Neural cell (in vitro differentiated cells): Measurements from ENCODE around the gene SLC25A23. TPM values are rescaled to one million over a fixed set of nuclear protein-coding genes. Genes with fewer than 3 reads are reported as not detected.

Experiments
- H2AFZ ChIP-seq: fragments of 200-600, 300-800 bp; sonication (generic), shearing (Covaris generic); 2 replicates; pipeline ENCODE4 v1.6.0; 2014; ENCODE audit warnings: low read depth, mild to moderate bottlenecking, antibody characterized with exemption, low read length, moderate library complexity
- H3F3A ChIP-seq: fragments of 200-600 bp; shearing (Covaris generic); 2 replicates; pipeline ENCODE4 v1.6.1; 2016; ENCODE audit warnings: mild to moderate bottlenecking, moderate library complexity, mixed read lengths, antibody characterized with exemption, low read length; ENCODE audit not compliant: insufficient read depth, poor library complexity, severe bottlenecking
- H3K27ac ChIP-seq: fragments of 200-600, 300-800 bp; sonication (generic), shearing (Covaris generic); 2 replicates; pipeline ENCODE4 v1.5.1; 2014; ENCODE audit warnings: mild to moderate bottlenecking, low read length, moderate library complexity
- H3K27me3 ChIP-seq: fragments of 300-800, 200-600 bp; sonication (generic), shearing (Covaris generic); 2 replicates; pipeline ENCODE4 v1.6.0; 2014; ENCODE audit warnings: mild to moderate bottlenecking, low read depth, low read length, moderate library complexity; ENCODE audit not compliant: insufficient read depth
- H3K36me3 ChIP-seq: fragments of 300-800, 200-600 bp; sonication (generic), shearing (Covaris generic); 2 replicates; pipeline ENCODE4 v1.5.1; 2014; ENCODE audit warnings: mild to moderate bottlenecking, antibody characterized with exemption, low read length, moderate library complexity; ENCODE audit not compliant: insufficient read depth
- H3K4me2 ChIP-seq: fragments of 300-800, 200-600 bp; sonication (generic), shearing (Covaris generic); 2 replicates; pipeline ENCODE4 v1.6.0; 2014; ENCODE audit warnings: mild to moderate bottlenecking, low read length
- H3K4me3 ChIP-seq: fragments of 300-800, 200-600 bp; sonication (generic), shearing (Covaris generic); 2 replicates; pipeline ENCODE4 v1.5.1; 2014; ENCODE audit warnings: mild to moderate bottlenecking, low read length, moderate library complexity
- H3K79me2 ChIP-seq: fragments of 200-600 bp; shearing (Covaris generic); replicated peaks from 2 replicates; pipeline ENCODE4 v1.6.0; 2014; ENCODE audit warnings: mild to moderate bottlenecking, low read length, moderate library complexity; ENCODE audit not compliant: insufficient read depth
- H3K9ac ChIP-seq: fragments of 300-800, 200-600 bp; sonication (generic), shearing (Covaris generic); 2 replicates; pipeline ENCODE4 v1.6.1; 2016; ENCODE audit warnings: mild to moderate bottlenecking, low read length, mixed read lengths
- H3K9me2 ChIP-seq: fragments of 200-600 bp; shearing (Covaris generic); 2 replicates; pipeline ENCODE4 v1.6.1; 2016; ENCODE audit warnings: mild to moderate bottlenecking, low read length, mixed read lengths; ENCODE audit not compliant: insufficient read depth
- H3K9me3 ChIP-seq: fragments of 200-600, 300-800 bp; sonication (generic), shearing (Covaris generic); 2 replicates; pipeline ENCODE4 v1.6.1; 2016; ENCODE audit warnings: mild to moderate bottlenecking, mixed run types, low read length, moderate library complexity, mixed read lengths
- H4K20me1 ChIP-seq: fragments of 200-600 bp; shearing (Covaris generic); 2 replicates; pipeline ENCODE4 v1.6.1; 2016; ENCODE audit warnings: mild to moderate bottlenecking, mixed run types; ENCODE audit not compliant: insufficient read depth
- CTCF ChIP-seq: fragments of 450-650 bp; IDR thresholded peaks from 2 replicates; pipeline ENCODE4 v1.5.1; 2014; ENCODE audit warnings: antibody characterized with exemption, mild to moderate bottlenecking, moderate library complexity; ENCODE audit not compliant: poor library complexity, severe bottlenecking
- EP300 ChIP-seq: fragments of 450-650 bp; conservative IDR thresholded peaks from 2 replicates; pipeline ENCODE4 v1.6.1; 2014; ENCODE audit warnings: antibody characterized with exemption, mild to moderate bottlenecking, moderate library complexity; ENCODE audit not compliant: poor library complexity, severe bottlenecking
- EZH2 ChIP-seq: fragments of 200-600, 300-800 bp; shearing (Covaris generic), sonication (generic); IDR thresholded peaks from 2 replicates; pipeline ENCODE4 v1.6.1; 2014; ENCODE audit warnings: antibody characterized with exemption, low read length, borderline replicate concordance, mild to moderate bottlenecking; ENCODE audit not compliant: insufficient read depth, poor library complexity, severe bottlenecking
- MXI1 ChIP-seq: fragments of 450-650 bp; conservative IDR thresholded peaks from 2 replicates; pipeline ENCODE4 v1.6.1; 2014; ENCODE audit warnings: antibody characterized with exemption, mild to moderate bottlenecking; ENCODE audit not compliant: poor library complexity, severe bottlenecking
- POLR2AphosphoS5 ChIP-seq: IDR thresholded peaks from 2 replicates; pipeline ENCODE4 v1.6.1; 2012
- RAD21 ChIP-seq: fragments of 450-650 bp; conservative IDR thresholded peaks from 2 replicates; pipeline ENCODE4 v1.6.1; 2014; ENCODE audit warnings: antibody characterized with exemption, mild to moderate bottlenecking, moderate library complexity
- REST ChIP-seq: IDR thresholded peaks from 2 replicates; pipeline ENCODE4 v1.6.1; 2012; ENCODE audit warnings: borderline replicate concordance
- SMC3 ChIP-seq: fragments of 450-650 bp; conservative IDR thresholded peaks from 2 replicates; pipeline ENCODE4 v1.6.1; 2014; ENCODE audit warnings: antibody characterized with exemption, mild to moderate bottlenecking, moderate library complexity; ENCODE audit not compliant: poor library complexity
- TAF1 ChIP-seq: IDR thresholded peaks from 2 replicates; pipeline ENCODE4 v1.6.1; 2012; ENCODE audit warnings: low read depth
- polyA plus RNA-seq: library from polyadenylated mRNA; depleted of rRNA; stranded (reverse); fragments of >200 nt; gene quantifications from 2 replicates; pipeline ENCODE4 v1.2.3, GENCODE V29; 2014

Gene SLC25A23
- polyA plus RNA-seq, 1 donor from 2014 or later: 36.3 TPM

GRCh38 chr19:6413721-6414643 lies 45.6 kb downstream of the SLC25A23 start:
- Histone ChIP-seq H2AFZ (no peak overlapping the region), H3K4me3 (no peak overlapping the region), H3K36me3 (no peaks in the 10 kb centered on the region), H3K9ac (no peak overlapping the region), H3K9me3 (no peaks in the 10 kb centered on the region), H4K20me1 (peaks cover 2% of the 10 kb centered on the region), H3F3A (no peaks in the 10 kb centered on the region), H3K79me2 (no peaks in the 10 kb centered on the region), H3K27ac (no peak overlapping the region), H3K27me3 (no peaks in the 10 kb centered on the region), H3K4me2 (no peak overlapping the region), H3K9me2 (no peaks in the 10 kb centered on the region)
- TF ChIP-seq MXI1 (no peak), REST (no peak), TAF1 (no peak), SMC3 (no peak), CTCF (no peak), EP300 (no peak), EZH2 (no peak), RAD21 (no peak), POLR2AphosphoS5 (no peak)

GRCh38 chr19:6413291-6413690 lies 46.3 kb downstream of the SLC25A23 start:
- Histone ChIP-seq H3K79me2 (no peaks in the 10 kb centered on the region), H3K36me3 (no peaks in the 10 kb centered on the region), H3K4me2 (no peak overlapping the region), H3K9me2 (no peaks in the 10 kb centered on the region), H3K27me3 (no peaks in the 10 kb centered on the region), H3F3A (no peaks in the 10 kb centered on the region), H3K9ac (no peak overlapping the region), H2AFZ (no peak overlapping the region), H3K27ac (no peak overlapping the region), H3K9me3 (no peaks in the 10 kb centered on the region), H3K4me3 (no peak overlapping the region), H4K20me1 (no peaks in the 10 kb centered on the region)
- TF ChIP-seq POLR2AphosphoS5 (no peak), EP300 (no peak)
